Right hindlimb (tissue), 1 donor: ENCODE measurements around the gene AJM1.

ENCODE experiments used
- DNase-seq: peaks from one replicate; pipeline ENCODE4 v3.0.0-alpha.2; 2018

The AJM1 gene

DNA sequence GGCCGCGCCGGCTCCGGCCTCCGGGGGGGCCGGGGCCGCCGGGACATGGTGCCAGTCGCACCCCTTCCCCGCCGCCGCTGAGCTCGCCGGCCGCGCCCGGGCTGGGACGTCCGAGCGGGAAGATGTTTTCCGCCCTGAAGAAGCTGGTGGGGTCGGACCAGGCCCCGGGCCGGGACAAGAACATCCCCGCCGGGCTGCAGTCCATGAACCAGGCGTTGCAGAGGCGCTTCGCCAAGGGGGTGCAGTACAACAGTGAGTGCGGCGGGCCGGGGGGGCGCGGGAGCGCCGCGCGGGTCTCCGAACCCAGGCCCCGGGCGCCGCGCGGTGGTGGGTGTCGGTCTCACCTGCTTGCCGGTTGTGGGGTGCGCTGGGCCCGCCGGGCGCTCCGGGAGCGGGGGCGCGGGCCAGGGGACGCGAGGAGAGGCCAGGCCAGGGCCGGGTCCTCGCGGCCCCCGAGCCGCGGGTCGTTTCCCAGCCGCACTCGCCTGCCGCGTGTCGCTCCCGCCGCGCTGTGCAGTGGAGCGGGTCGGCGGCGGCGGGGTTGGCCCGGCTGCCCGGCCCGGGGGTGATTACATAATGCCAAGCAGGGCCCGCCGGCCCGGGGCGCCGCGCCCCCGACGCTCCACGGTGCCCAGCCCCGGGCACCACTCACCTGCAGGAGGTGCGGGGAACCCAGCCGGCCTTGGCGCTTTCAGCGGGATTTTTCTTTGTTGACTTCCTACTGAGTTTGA lies 34.0 kb upstream of the AJM1 start:
- peak; percentile 51 for DNase-seq

DNA sequence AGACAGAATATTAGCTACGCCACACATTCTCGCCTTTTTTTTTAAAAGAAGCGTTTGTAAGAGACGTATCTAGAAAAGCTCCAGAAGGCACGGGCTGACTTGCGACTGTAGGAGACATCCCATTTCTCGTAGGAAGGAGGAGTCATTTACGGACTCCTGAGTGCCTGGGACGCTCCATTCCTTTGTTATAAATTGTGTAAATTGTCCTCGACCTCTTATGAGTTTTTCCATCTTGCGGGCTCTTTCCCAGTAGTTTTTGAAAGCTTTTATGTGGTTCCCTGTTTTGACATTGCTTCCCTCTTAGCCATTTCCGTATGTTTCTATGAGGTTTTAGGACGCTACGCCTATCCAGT lies 33.5 kb upstream of the AJM1 start:
- DNase-seq = no peak

DNA sequence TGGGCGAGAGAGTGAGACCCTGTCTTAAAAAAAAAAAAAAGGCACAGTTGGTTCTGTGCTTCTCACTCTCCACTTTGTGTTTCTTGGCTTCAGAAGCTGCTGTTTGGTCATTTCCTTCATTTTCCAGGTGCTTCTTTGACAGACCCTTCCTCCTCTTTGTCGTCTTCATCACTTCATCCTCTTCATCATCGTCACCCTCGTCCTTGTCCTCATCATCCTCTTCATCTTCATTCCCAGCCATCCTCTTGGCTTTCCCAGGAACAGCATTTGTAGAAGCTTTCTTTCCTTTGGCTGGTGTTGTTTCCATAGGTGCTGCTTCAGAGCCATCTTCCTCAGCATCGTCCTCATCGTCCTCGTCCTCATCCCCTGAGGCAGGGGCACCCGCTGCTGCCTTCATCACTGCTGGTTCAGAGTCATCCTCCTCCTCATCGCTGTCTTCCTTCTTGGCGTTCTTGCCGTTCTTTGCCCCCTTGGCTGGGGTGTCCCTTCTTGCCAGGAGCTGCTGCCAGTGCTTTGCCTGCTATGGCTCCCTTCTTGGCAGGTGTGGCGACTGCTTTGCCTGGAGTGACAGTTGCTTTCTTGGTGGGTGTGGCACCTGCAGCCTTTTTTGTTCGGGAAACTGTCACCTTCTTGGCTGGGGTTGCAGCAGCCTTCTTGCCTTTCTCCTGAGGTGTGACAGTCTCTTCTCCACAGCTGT lies 27.4 kb upstream of the AJM1 start:
- DNase-seq = no peak

DNA sequence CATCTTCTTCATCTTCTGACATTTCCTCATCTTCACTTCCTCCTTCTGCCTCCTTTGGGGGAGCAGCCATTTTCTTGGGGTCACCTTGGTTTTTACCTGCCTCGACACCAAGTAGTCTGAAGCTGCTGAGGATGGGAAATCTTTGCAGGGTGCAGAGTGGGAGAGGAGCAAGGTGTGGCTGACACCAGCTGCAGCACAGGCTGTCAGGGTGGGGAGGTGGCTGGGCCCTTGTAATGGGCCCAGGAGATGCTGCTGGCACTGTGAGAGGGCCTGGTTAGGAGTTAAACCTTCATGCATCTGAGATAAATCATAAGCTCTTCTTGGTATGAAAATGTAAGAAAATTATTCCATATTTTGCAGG lies 26.9 kb upstream of the AJM1 start:
- DNase-seq = no peak

DNA sequence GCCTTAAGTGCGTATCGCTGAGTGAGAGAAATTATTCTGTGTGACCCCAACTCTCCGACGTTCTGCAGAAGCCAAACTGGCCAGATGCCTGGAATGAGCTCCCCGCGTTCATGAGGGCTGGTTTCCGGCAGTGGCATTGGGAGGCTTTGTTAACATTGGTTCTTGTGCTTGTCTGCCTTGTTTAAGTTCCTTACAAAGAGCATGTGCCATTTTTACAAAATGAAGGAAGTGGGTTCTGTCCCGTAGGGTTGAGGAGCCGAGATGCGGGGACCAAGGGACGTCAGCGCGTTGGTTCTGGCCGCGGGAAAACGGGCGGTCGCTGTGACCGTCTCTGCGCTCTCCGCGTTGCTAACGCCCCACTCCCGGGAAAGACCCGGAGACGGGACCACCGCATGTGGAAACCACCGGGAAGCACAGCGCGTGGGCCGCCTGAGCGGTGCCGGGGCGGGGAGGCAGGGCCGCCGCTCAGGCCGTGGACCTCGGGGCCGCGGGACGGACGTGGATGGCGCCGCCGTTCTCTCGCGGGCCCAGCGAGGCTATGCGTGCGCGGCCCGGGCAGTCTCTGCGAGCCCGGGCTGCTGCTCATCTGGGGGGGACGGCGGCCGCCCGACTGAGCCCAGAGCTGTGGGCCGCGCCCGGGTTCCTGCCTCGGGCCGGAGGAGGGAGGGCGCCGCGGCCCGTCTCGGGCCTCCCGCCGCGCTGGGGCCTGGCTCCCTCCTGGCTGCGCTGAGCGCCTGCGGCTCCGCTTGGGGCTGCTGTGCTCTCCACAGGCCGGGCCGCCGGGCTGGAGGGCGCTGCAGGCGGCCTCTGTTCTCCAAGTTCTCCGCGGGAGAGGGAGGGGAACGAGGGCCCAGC lies 21.1 kb upstream of the AJM1 start:
- peak; percentile 42 for DNase-seq

DNA sequence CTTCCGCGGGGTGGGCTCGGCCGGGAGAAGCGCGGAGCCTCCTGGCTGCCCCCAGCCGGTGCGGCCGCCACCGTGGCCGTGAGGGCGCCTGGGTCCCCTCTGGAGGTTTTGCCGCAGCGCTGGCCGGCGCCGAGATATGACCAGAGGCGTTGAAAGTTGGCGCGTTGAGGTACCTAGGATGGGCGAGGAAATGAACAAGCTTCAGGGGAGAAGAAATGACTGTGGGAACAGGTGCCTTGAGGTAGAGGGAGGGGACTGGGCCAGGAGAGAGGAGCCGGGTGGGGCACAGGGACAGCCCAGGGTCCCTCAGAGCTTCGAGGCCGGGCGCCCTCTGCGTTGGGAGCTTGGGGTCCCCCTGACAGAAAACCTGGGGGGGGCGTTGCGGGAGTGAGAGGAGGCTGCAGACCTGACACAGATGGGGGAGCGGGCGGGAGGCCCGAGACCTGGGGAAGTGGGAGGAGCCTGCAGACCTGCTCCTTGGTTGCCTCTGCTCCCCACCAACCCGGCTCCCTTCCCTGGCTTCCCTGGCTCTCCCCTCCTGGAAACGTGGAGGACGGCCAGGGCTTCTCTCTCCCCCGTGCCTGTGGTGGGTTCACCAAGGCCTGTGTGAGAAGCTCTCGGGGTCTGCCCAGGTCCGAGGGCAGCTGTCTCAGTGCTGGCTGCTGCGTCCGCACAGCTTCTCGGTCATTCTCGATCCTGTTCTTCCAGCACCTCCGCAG lies 20.3 kb upstream of the AJM1 start:
- DNase-seq = peak; percentile 23

DNA sequence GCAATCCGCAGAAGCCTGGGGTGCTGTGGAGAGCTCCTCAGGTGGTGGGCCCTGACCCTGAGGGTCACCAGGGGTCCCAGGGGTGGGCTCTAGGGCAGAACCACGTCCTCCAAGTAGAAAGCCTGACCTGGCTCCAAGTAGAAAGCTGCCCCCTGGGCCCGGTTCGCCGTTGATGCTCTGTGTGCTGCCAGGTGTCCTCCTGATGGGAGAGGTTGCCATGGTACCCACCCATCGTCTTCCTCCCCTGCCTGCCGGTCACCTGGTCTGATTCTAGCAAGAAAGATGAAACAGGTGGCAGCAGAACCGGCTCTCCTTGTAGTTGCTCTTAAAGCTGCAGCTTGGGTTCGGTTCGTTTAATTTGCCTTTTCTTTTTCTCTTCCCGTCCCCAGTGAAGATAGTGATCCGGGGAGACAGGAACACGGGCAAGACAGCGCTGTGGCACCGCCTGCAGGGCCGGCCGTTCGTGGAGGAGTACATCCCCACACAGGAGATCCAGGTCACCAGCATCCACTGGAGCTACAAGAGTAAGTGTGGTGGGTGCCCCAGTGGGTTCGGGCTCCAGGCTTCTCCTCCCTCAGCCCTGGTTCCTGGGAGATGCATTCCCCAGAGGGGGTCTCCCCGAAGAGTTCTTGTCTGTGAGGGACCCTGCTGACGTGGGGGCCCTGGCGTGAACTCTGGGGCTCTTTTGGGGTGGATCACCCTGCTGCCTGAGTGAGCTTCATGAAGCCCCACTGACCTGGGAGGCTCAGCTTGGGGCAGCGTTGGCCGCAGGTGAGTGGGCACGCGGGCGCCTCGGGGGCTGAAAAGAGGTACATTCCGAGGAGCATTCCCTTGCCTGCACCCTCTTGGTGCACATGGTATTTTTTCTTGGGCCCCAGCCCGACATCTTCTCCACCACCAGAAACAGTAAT lies 18.9 kb upstream of the AJM1 start:
- DNase-seq = no peak

DNA sequence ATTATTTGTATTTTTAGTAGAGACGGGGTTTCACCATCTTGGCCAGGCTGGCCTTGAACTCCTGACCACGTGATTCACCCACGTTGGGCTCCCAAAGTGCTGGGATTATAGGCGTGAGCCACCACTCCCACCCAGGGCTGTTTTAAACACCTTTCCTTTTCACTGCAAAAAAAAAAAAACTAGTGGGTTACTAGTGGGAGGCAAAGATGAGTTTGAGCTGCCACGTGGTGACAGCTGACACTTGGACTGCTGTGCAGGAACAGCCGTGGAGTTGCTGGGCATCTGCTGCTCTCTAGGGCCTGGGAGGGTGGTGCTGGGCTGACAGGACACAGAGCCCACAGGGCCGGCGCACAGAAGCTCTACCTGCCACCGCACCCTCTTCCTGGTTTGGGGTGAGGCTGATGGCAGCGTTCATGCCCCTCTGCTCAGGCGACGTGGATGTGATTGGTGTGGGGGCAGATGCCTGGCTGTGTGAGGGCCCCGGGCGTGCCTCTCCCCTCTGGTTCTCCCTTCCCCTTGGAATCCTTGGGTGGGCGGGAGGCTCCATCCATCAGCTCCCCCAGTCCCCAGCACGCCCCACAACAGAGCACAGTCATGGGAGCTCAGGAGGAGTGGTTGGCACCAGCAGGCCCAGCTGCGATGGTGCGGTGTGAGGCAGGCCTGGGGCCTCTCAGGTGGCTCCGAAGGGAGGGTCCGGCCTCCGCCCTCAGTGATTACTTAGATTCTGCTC lies 17.6 kb upstream of the AJM1 start:
- peak; percentile 20 for DNase-seq

DNA sequence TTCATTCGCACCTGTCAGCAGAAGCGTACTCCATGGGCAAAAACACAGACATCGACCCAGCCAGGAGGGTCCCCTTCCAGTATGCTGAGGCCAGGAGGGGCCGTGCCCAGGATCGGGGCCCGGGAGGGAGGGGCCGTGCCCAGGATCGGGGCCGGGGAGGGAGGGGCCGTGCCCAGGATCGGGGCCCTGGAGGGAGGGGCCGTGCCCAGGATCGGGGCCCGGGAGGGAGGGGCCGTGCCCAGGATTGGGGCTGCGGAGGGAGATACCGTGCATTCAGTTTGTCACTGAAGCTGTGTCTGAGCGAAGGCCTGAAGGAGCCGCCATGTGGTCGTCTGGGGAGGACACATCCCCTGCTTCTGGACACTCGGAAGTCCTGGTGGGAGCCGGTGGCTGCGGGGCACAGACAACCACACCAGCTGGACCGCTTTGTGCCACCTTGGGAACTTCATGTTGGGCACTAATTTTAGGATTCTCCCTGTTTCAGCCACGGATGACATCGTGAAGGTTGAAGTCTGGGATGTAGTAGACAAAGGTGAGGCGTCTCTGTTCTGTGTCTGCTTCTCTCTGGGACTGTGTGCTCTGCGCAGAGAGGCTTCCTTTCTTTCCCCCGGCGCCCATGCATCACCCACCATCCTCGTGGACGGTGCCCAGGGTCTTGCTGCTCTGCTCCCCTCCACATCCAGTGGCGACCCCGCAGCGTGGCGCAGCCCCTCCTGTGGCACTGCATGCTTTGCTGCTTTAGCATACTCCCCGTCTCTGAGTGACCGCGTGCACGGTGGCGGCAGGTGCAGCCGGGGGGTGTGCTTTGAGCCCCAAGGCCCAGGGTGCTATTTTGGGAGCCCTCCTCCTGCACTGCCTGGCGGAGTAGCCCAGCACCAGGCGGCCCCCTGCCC lies 16.7 kb upstream of the AJM1 start:
- DNase-seq = peak; percentile 23

DNA sequence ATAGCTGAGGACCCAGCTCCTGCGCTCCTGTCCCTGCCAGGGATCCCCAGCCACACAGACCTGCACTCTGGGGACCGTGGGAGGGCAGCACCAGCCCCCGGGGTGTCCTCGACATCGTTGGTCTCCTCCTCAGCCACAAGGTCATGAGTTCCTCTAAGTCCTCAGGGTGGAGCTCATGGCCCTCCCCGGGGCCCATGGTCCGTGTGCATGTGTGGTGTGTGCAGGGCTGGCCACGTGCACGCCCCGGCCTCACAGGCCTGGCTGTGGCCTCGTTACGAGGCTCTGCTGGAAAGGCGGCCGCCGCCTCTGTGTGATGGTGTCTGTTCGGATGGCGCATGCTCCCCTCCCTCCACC lies 16.1 kb upstream of the AJM1 start:
- no peak for DNase-seq

DNA sequence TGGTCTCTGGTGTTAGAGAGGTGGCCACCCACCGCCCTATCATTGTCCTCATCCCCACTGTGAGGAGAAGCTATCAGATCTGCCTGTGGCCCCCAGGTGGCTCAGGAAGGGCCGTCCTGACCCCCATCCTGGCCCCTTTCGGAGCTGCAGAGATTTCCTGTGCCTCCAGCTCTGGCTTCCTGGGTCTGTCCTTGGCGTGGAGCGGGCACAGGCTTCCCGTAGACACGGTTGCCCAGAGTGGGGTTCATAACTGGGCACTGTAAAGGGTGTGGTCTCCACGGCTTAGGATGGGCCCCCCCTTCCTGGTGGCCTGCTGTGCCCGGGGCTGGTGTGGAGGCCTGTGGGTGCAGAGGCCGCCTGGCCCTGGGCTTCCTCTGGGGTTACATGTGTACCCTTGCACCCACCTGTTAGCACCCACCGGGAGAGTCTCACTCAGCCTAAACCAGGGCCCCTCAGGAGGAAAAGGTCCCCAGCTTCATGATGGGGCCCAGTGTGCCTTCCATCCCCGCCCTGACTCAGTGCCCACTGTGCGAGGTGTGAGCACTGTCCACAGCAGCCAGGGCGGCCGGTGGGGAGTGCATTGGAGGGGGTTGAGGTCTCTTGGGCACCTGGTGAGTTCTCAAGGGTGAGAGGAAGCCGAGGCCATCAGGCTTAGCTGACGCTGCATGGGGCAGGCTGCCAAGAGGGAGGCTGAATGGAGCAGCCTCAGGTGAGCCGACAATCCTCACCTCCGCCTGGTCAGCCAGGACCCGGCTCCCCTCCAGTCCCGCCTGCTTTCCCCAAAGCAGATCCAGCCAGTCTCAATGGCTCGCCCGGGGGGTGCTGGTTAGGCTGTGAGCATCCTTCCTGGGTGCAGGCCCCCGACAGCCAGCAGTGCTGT lies 15.3 kb upstream of the AJM1 start:
- DNase-seq = peak; percentile 21

DNA sequence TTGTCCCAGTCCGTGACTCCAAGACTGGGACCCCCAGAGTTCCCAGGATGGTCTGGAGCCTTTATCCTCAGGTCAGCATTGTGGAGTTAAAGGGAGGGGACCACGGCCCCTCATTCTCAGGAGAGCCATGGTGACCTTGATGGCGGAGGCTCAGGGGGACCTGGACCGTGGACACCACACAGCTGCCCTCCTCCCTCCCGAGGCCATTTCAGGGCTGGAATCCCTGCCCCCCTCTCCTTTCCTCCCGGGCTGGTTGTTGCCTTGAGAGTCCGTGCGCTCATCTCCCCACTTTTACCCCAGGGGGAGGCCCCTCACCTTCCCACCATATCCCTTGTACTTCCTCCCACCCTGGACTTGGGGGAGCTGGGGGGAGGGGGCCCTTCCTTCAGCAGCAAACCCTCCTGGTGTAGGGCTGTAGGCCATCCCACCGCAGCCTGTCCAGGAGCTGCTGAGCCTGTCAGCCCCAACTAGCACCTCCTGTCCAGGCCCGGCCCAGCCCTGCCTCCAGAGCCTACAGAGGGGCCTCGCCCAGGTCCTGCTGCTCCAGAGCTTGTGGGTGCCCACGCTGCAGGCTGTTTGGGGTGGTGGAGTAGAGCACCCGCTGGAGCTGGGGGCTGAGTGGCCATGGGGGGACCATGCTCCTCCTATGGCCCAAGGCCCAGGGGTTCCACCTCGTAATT lies 14.3 kb upstream of the AJM1 start:
- DNase-seq = no peak

DNA sequence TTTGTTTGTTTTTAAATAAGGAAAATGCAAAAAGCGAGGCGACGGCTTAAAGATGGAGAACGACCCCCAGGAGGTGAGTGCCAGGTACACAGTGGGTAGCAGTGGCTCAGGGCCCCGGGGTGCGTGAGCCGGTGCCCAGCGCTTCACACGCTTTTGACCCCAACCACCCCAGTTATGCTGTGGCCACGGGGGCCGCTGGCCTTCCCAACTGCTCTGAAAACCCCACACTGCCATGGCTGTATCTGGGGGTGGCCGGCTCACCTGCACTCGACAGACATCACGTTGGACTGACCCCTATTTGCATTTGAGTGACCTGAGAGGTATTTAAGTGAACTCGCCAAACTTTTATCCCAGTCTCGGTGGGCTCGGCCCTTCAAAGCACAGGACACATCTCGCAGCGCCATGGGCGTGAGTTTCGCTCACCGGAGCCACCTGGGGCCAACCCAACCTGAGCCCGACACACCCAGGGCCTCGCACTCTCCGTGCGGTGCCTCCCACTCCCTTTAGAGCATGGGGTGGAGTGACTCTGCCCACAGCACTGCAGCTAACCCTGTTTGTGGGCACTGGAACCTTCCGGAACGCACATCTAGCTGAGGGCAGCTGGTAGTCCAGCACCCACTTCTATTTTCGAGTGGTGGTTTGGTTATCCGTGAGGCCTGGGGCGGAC lies 13.7 kb upstream of the AJM1 start:
- no peak for DNase-seq

DNA sequence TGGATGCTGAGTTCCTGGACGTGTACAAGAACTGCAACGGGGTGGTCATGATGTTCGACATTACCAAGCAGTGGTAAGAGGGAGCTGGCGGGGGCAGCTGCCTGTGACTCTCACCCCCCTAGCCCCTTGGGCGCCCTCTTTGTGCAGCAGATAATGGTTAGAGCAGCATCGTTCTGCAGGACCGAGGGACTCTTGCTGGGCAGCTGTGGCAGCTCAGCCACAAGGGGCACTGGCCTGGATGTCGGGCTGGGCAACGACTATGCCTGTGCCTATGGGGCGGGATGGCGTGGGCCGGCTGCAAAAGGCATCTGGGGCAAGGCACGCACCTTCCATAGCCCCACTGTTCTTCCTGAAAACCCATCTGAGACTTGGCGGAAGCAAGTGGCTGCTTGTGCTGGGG lies 12.9 kb upstream of the AJM1 start:
- no peak for DNase-seq

DNA sequence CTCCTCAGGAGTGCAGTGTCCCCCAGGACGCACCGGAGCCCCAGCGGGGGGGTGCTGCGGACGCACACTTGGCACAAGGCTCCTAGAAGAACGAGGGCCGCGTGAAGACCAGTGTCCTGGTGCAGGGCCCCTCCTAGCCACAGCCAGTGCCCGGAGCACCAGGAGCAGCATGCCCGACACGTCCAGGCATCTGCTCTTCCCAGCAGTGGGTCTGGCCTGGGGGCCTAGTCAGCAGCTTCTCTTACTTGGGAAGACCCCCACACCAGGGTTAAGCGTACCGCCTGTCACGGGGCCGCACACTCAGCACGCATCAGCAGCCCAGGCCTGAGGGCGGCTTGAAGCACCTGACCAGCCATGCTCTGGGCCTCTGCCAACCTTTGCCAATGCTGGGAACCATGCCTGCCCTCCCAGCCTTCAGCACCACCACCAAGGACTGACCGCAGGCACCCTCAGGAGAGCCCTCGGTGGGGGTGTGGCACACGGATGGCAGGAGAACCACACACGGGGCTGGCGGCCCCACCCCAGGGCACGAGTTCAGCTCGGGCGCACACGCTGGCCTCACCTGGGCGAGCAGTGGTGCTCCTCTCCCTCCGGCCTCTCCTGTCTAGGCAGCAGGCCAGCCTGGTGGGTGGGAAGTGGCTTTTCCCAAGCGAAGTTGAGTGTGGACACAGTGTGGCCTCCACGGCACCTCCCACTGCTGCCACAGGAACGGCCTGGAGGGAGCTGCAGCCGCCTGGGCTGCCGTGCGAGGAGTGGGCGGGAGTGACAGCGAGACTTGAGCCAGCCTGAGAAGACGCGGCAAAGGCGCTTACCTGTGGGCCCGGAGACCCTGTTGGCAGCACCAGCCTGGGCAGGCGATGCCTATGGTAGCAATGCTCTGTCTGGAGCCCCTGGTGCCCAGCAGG lies 12.0 kb upstream of the AJM1 start:
- peak; percentile 23 for DNase-seq

DNA sequence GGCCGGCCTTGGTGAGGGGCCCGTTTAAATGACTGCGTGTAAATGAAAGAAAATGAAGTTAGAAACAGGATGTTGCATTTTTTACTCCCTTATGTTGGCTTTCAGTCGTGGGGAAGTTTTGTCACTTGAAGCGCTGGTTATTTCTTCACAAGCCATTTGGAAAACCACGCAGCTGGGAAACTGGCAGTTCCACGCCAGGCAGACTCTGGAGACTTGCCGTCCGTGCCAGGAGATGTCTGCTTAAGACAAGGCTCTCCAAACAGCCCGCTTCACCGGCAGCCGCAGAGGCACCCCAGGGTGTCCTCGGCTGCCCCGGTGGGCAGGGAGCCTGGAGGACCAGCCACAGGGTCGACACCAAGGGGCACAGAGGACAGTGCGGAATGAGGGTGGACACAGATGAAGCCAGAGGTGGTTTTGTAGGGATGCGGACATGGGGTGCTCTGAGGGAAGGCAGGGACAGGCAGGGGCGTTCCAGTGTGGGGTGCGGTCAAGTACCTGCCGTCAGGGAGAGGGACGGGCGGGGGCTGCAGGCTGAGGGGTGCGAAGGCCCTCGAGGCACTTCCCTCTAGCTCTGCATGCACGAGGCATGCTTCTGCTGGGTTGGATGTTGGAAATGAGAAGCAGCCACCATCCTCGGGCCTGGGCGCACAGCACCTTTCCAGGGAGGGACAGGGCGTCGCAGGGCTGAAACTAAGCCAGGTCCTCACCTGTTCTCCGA lies 11.1 kb upstream of the AJM1 start:
- no peak for DNase-seq
